ENCODE data around the gene CDK5RAP2.

DNA sequence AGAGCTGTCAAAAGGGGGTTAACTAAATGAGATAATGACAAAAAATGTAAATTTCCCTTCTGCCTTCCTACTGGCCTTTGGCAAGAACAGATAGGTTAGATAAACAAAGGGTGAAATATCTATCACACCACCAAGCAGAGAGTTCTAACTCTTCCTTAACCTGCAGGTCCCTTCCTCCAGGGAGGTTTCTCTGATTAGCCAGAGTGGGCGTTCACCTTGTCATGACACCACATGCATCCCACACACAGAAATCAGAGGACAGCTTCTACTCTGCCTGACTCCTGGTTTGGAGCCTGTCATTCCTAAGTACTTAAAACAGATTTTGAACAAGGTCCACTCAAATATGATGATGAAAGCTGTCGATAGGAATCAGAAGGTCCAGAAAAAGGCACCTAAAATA, 180.0 kb downstream of the CDK5RAP2 start:
- TF ChIP-seq, protein P1, sequence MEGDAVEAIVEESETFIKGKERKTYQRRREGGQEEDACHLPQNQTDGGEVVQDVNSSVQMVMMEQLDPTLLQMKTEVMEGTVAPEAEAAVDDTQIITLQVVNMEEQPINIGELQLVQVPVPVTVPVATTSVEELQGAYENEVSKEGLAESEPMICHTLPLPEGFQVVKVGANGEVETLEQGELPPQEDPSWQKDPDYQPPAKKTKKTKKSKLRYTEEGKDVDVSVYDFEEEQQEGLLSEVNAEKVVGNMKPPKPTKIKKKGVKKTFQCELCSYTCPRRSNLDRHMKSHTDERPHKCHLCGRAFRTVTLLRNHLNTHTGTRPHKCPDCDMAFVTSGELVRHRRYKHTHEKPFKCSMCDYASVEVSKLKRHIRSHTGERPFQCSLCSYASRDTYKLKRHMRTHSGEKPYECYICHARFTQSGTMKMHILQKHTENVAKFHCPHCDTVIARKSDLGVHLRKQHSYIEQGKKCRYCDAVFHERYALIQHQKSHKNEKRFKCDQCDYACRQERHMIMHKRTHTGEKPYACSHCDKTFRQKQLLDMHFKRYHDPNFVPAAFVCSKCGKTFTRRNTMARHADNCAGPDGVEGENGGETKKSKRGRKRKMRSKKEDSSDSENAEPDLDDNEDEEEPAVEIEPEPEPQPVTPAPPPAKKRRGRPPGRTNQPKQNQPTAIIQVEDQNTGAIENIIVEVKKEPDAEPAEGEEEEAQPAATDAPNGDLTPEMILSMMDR (IDR thresholded peaks at IDR 0.05) = no peak
- no peak for TF ChIP-seq POLR2AphosphoS5 (IDR thresholded peaks at IDR 0.05; ENCODE audit: insufficient read depth in 1 of 2, low read depth in 1 of 2)
- TF ChIP-seq POLR2A (IDR thresholded peaks at IDR 0.05) = no peak

Data from vagina (tissue), 2 donors.